Astrocyte (in vitro differentiated cells and primary cell): ENCODE measurements around the gene ERAP2. TPM values are rescaled to one million over a fixed set of nuclear protein-coding genes. Genes with fewer than 3 reads are reported as not detected.

ENCODE experiments used
- DNase-seq: peaks from one replicate; pipeline ENCODE4 v3.0.0-alpha.2; 2010; ENCODE audit warnings: low read depth
- FAIRE-seq: peaks from 2 replicates; lab custom pipeline; 2011; peaks lifted over from hg19 to GRCh38; lab: Jason Lieb, UNC
- H2AFZ ChIP-seq: 2 replicates; pipeline ENCODE4 v1.6.0; 2012; ENCODE audit warnings: low read depth, low read length, inconsistent platforms
- H3K27ac ChIP-seq: 2 replicates; pipeline ENCODE4 v1.5.1; 2011; ENCODE audit warnings: low read depth, low read length, inconsistent platforms
- H3K27me3 ChIP-seq: 2 replicates; pipeline ENCODE4 v1.6.0; 2011; ENCODE audit warnings: low read length, inconsistent platforms; ENCODE audit not compliant: insufficient read depth
- H3K36me3 ChIP-seq: 2 replicates; pipeline ENCODE4 v1.5.1; 2011; ENCODE audit warnings: low read length, inconsistent platforms; ENCODE audit not compliant: insufficient read depth
- H3K4me1 ChIP-seq: 2 replicates; pipeline ENCODE4 v1.5.1; 2011; ENCODE audit warnings: low read length, inconsistent platforms; ENCODE audit not compliant: insufficient read depth
- H3K4me2 ChIP-seq: 2 replicates; pipeline ENCODE4 v1.6.0; 2012; ENCODE audit warnings: low read length, inconsistent platforms
- H3K4me3 ChIP-seq: 2 replicates; pipeline ENCODE4 v1.5.1; 2011; ENCODE audit warnings: low read depth, mild to moderate bottlenecking, low read length, inconsistent platforms; ENCODE audit not compliant: insufficient read depth
- H3K79me2 ChIP-seq: 2 replicates; pipeline ENCODE4 v1.6.0; 2012; ENCODE audit warnings: mild to moderate bottlenecking, low read length, inconsistent platforms; ENCODE audit not compliant: insufficient read depth
- H3K9ac ChIP-seq: 2 replicates; pipeline ENCODE4 v1.6.0; 2012; ENCODE audit warnings: mild to moderate bottlenecking, low read length, inconsistent platforms
- H3K9me3 ChIP-seq: 2 replicates; pipeline ENCODE4 v1.5.1; 2012; ENCODE audit warnings: low read depth, mild to moderate bottlenecking, low read length, inconsistent platforms; ENCODE audit not compliant: insufficient read depth
- H4K20me1 ChIP-seq: 2 replicates; pipeline ENCODE4 v1.6.0; 2012; ENCODE audit warnings: low read length, inconsistent platforms; ENCODE audit not compliant: insufficient read depth
- H3K27ac Mint-ChIP-seq: one replicate; pipeline ENCODE4 v1.8.0; 2021; ENCODE audit warnings: mild to moderate bottlenecking, mixed read lengths; ENCODE audit not compliant: unreplicated experiment
- H3K27me3 Mint-ChIP-seq: one replicate; pipeline ENCODE4 v1.8.0; 2021; ENCODE audit warnings: low read depth, mixed read lengths; ENCODE audit not compliant: unreplicated experiment
- H3K36me3 Mint-ChIP-seq: one replicate; pipeline ENCODE4 v1.8.0; 2021; ENCODE audit warnings: low read depth, mixed read lengths; ENCODE audit not compliant: unreplicated experiment
- H3K4me1 Mint-ChIP-seq: one replicate; pipeline ENCODE4 v1.8.0; 2021; ENCODE audit warnings: low read depth, mixed read lengths; ENCODE audit not compliant: unreplicated experiment
- H3K4me3 Mint-ChIP-seq: one replicate; pipeline ENCODE4 v1.8.0; 2021; ENCODE audit warnings: mild to moderate bottlenecking, moderate library complexity, mixed read lengths; ENCODE audit not compliant: unreplicated experiment
- H3K9me3 Mint-ChIP-seq: one replicate; pipeline ENCODE4 v1.8.0; 2021; ENCODE audit warnings: mild to moderate bottlenecking, mixed read lengths; ENCODE audit not compliant: unreplicated experiment
- CTCF ChIP-seq: IDR thresholded peaks from 2 replicates; pipeline ENCODE4 v1.5.1; 2011; ENCODE audit warnings: low read depth, mild to moderate bottlenecking, inconsistent platforms, low read length, moderate library complexity; ENCODE audit not compliant: insufficient read depth
- EZH2 ChIP-seq: IDR thresholded peaks from 2 replicates; pipeline ENCODE4 v1.6.1; 2012; ENCODE audit warnings: mild to moderate bottlenecking, low read length, inconsistent platforms; ENCODE audit not compliant: insufficient read depth
- total RNA-seq: library from RNA; stranded (reverse); gene quantifications from 2 replicates; pipeline ENCODE4 v1.2.1, GENCODE V29; 2021

Gene ERAP2
- total RNA-seq, 1 donor from 2014 or later, result 2.5 TPM

- Histone ChIP-seq H3K4me3 (no peak overlapping the region), H3K9me3 (no peaks in the 10 kb centered on the region), H3K9ac (no peak overlapping the region), H2AFZ (no peak overlapping the region), H3K36me3 (no peaks in the 10 kb centered on the region), H3K4me1 (peaks cover 7% of the 10 kb centered on the region), H4K20me1 (peaks cover 19% of the 10 kb centered on the region), H3K27me3 (no peaks in the 10 kb centered on the region), H3K27ac (no peak overlapping the region), H3K4me2 (no peak overlapping the region), H3K79me2 (peaks cover 44% of the 10 kb centered on the region)
- no peak for TF ChIP-seq CTCF
- no peak for TF ChIP-seq EZH2
- Mint-ChIP-seq H3K9me3 (no peaks in the 10 kb centered on the region), H3K4me1 (peaks cover 29% of the 10 kb centered on the region), H3K27me3 (no peaks in the 10 kb centered on the region), H3K4me3 (no peak overlapping the region), H3K27ac (no peak overlapping the region), H3K36me3 (peaks cover 2% of the 10 kb centered on the region)
- DNase-seq (no peak), FAIRE-seq (no peak)
Measured at GRCh38 chr5:96958977-96959376, 82.7 kb downstream of the ERAP2 start.

GRCh38 chr5:96961053-96961452 lies 84.8 kb downstream of the ERAP2 start:
- H4K20me1 ChIP-seq, result peaks cover 19% of the 10 kb centered on the region
- peak overlapping the region; percentile 27 for H3K4me3 Mint-ChIP-seq
- no peak overlapping the region for H3K27ac ChIP-seq
- no peak overlapping the region for H3K4me3 ChIP-seq
- H2AFZ ChIP-seq, result no peak overlapping the region
- FAIRE-seq, result no peak
- H3K36me3 ChIP-seq, result no peaks in the 10 kb centered on the region
- H3K9me3 ChIP-seq, result no peaks in the 10 kb centered on the region
- DNase-seq, result no peak
- H3K4me1 Mint-ChIP-seq, result peaks cover 30% of the 10 kb centered on the region
- no peaks in the 10 kb centered on the region for H3K27me3 ChIP-seq
- H3K27ac Mint-ChIP-seq, result no peak overlapping the region
- H3K27me3 Mint-ChIP-seq, result no peaks in the 10 kb centered on the region
- TF ChIP-seq EZH2 (no peak), CTCF (no peak)
- no peak overlapping the region for H3K9ac ChIP-seq
- peaks cover 38% of the 10 kb centered on the region for H3K79me2 ChIP-seq
- no peaks in the 10 kb centered on the region for H3K9me3 Mint-ChIP-seq
- peaks cover 6% of the 10 kb centered on the region for H3K36me3 Mint-ChIP-seq
- H3K4me2 ChIP-seq, result no peak overlapping the region
- H3K4me1 ChIP-seq, result peaks cover 7% of the 10 kb centered on the region

DNA sequence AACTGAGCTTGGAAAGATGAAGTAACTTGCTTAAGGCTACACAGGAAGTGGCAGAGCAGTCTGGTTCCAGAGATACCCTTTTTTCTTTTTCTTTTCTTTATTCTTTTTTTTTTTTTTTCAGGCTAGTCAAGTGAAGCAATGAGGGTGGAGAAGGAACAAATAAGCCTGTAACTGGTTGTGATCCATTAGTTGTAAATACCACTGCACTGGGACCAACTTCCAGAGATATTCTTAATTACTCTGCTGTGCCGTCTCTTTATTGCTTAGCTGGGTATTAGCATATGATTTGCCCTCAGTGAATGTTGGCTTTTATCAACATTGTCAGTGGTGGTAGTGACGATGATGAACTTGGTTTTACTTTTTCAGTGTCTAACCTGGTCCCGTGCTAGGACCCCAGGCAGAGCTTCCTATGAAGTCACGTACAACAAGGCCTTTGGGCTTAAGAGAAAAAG lies 86.3 kb downstream of the ERAP2 start:
- Mint-ChIP-seq H3K4me1 (peaks cover 24% of the 10 kb centered on the region), H3K27ac (peak overlapping the region; percentile 0), H3K27me3 (no peaks in the 10 kb centered on the region), H3K4me3 (no peak overlapping the region), H3K9me3 (no peaks in the 10 kb centered on the region), H3K36me3 (peaks cover 6% of the 10 kb centered on the region)
- Histone ChIP-seq H2AFZ (no peak overlapping the region), H3K9ac (no peak overlapping the region), H4K20me1 (peaks cover 13% of the 10 kb centered on the region), H3K4me2 (no peak overlapping the region), H3K9me3 (no peaks in the 10 kb centered on the region), H3K4me1 (peaks cover 7% of the 10 kb centered on the region), H3K36me3 (no peaks in the 10 kb centered on the region), H3K79me2 (peaks cover 27% of the 10 kb centered on the region), H3K4me3 (no peak overlapping the region), H3K27me3 (no peaks in the 10 kb centered on the region), H3K27ac (no peak overlapping the region)
- FAIRE-seq (no peak), DNase-seq (no peak)
- no peak for TF ChIP-seq EZH2
- TF ChIP-seq CTCF, result no peak
